Naive B cell (primary cell): ENCODE results near the gene SYDE2. TPM values are rescaled to one million over a fixed set of nuclear protein-coding genes. Genes with fewer than 3 reads are reported as not detected.
"Not testable (repeated sequence)": the region's sequence is repeated elsewhere in the genome, so short reads cannot be mapped to it uniquely, and the experiment has no call there.

Source experiments
- ATAC-seq, 2 donors: fragments of 150-1000 bp; cut with Tn5 transposase; 2 replicates each; pipeline ENCODE4 v1.10.0; 2021; ENCODE audit warnings: low read depth in 2 of 2, mild to moderate bottlenecking in 2 of 2, moderate library complexity in 2 of 2
- DNase-seq: peaks from one replicate; pipeline ENCODE4 v3.0.0; 2022
- H3K27ac Mint-ChIP-seq, 6 donors: one replicate each; pipeline ENCODE4 v1.8.0; 2020 to 2022; ENCODE audit warnings: mild to moderate bottlenecking in 6 of 6, mixed read lengths in 6 of 6, moderate library complexity in 5 of 6, inconsistent platforms in 2 of 6
- H3K27me3 Mint-ChIP-seq, 3 donors: one replicate each; pipeline ENCODE4 v1.8.0; 2021 to 2022; ENCODE audit warnings: mixed read lengths in 3 of 3, mild to moderate bottlenecking in 1 of 3
- H3K36me3 Mint-ChIP-seq, 2 donors: one replicate each; pipeline ENCODE4 v1.8.0; 2020 to 2022; ENCODE audit warnings: mixed read lengths in 2 of 2, inconsistent platforms in 1 of 2, mild to moderate bottlenecking in 1 of 2
- H3K4me1 Mint-ChIP-seq, 3 donors: one replicate each; pipeline ENCODE4 v1.8.0; 2020 to 2022; ENCODE audit warnings: mixed read lengths in 3 of 3, inconsistent platforms in 1 of 3, mild to moderate bottlenecking in 1 of 3, moderate library complexity in 1 of 3
- H3K4me3 Mint-ChIP-seq, 8 donors: one replicate each; pipeline ENCODE4 v1.8.0; 2020 to 2022; ENCODE audit warnings: mild to moderate bottlenecking in 8 of 8, mixed read lengths in 8 of 8, moderate library complexity in 8 of 8, inconsistent platforms in 2 of 8
- H3K9me3 Mint-ChIP-seq, 7 donors: one replicate each; pipeline ENCODE4 v1.8.0; 2020 to 2022; ENCODE audit warnings: mixed read lengths in 7 of 7, mild to moderate bottlenecking in 5 of 7, inconsistent platforms in 2 of 7, moderate library complexity in 1 of 7
- polyA plus RNA-seq, 6 donors: library from polyadenylated mRNA; unstranded; fragments of 300-500 nt; fragmentation: Illumina TruSeq; gene quantifications; one replicate each; pipeline ENCODE4 v1.2.3, GENCODE V29; 2021; ENCODE audit warnings: low read depth in 6 of 6

Gene SYDE2
- polyA plus RNA-seq, 6 donors from 2014 or later, result 0.18 to 0.70 (median 0.36) TPM; not detected in 1

GRCh38 chr1:85146298-85146971 lies 54.4 kb downstream of the SYDE2 start:
- not testable (repeated sequence) for H3K27ac Mint-ChIP-seq, H3K27me3 Mint-ChIP-seq, H3K4me3 Mint-ChIP-seq, DNase-seq, H3K9me3 Mint-ChIP-seq, ATAC-seq, H3K36me3 Mint-ChIP-seq, H3K4me1 Mint-ChIP-seq

- Mint-ChIP-seq H3K4me3 (no peak overlapping the region), H3K27ac (no peak overlapping the region), H3K36me3 (no peaks in the 10 kb centered on the region), H3K9me3 (no peaks in the 10 kb centered on the region), H3K4me1 (no peaks in the 10 kb centered on the region), H3K27me3 (peaks cover 3 to 11% (median 7%) of the 10 kb centered on the region in 3 donors)
- no peak for ATAC-seq
- DNase-seq, result no peak
These were observed 56.5 kb downstream of the SYDE2 start for GRCh38 chr1:85144351-85144750.

- H3K9me3 Mint-ChIP-seq, result no peaks in the 10 kb centered on the region
- peaks cover 3 to 11% (median 7%) of the 10 kb centered on the region in 3 donors for H3K27me3 Mint-ChIP-seq
- DNase-seq (no peak), ATAC-seq (no peak)
- H3K4me3 Mint-ChIP-seq, result no peak overlapping the region
- H3K36me3 Mint-ChIP-seq, result no peaks in the 10 kb centered on the region
- H3K4me1 Mint-ChIP-seq, result no peaks in the 10 kb centered on the region
- no peak overlapping the region for H3K27ac Mint-ChIP-seq
These were observed 58.1 kb downstream of the SYDE2 start for GRCh38 chr1:85142753-85143152.

- peaks cover 0 to 11% (median 7%) of the 10 kb centered on the region in 3 donors for H3K27me3 Mint-ChIP-seq
- not testable (repeated sequence) for H3K27ac Mint-ChIP-seq, H3K36me3 Mint-ChIP-seq, DNase-seq, H3K9me3 Mint-ChIP-seq, H3K4me1 Mint-ChIP-seq, ATAC-seq, H3K4me3 Mint-ChIP-seq
These were observed 62.4 kb downstream of the SYDE2 start for GRCh38 chr1:85138439-85138838.

GRCh38 chr1:85137660-85138059 lies 63.2 kb downstream of the SYDE2 start:
- no peaks in the 10 kb centered on the region for H3K4me1 Mint-ChIP-seq
- H3K9me3 Mint-ChIP-seq, result no peaks in the 10 kb centered on the region
- no peak overlapping the region for H3K27ac Mint-ChIP-seq
- DNase-seq, result no peak
- ATAC-seq, result no peak
- H3K4me3 Mint-ChIP-seq, result peak overlapping the region in 1 of 8 donors; percentile 35
- H3K27me3 Mint-ChIP-seq, result peaks cover 0 to 11% (median 7%) of the 10 kb centered on the region in 3 donors
- no peaks in the 10 kb centered on the region for H3K36me3 Mint-ChIP-seq

- no peak overlapping the region for H3K4me3 Mint-ChIP-seq
- no peaks in the 10 kb centered on the region for H3K9me3 Mint-ChIP-seq
- ATAC-seq, result no peak
- DNase-seq, result no peak
- H3K4me1 Mint-ChIP-seq, result no peaks in the 10 kb centered on the region
- no peak overlapping the region for H3K27ac Mint-ChIP-seq
- H3K36me3 Mint-ChIP-seq, result no peaks in the 10 kb centered on the region
- no peaks in the 10 kb centered on the region for H3K27me3 Mint-ChIP-seq
These were observed 65.4 kb downstream of the SYDE2 start for GRCh38 chr1:85135392-85135798.

- DNase-seq (no peak), ATAC-seq (no peak)
- peaks cover 0 to 1% (median 0%) of the 10 kb centered on the region in 3 donors for H3K27me3 Mint-ChIP-seq
- no peaks in the 10 kb centered on the region for H3K9me3 Mint-ChIP-seq
- H3K27ac Mint-ChIP-seq, result no peak overlapping the region
- H3K4me1 Mint-ChIP-seq, result no peaks in the 10 kb centered on the region
- no peak overlapping the region for H3K4me3 Mint-ChIP-seq
- H3K36me3 Mint-ChIP-seq, result no peaks in the 10 kb centered on the region
These were observed 66.0 kb downstream of the SYDE2 start for GRCh38 chr1:85134583-85135391.

- H3K4me1 Mint-ChIP-seq, result no peaks in the 10 kb centered on the region
- peaks cover 0 to 6% (median 0%) of the 10 kb centered on the region in 3 donors for H3K27me3 Mint-ChIP-seq
- no peak overlapping the region for H3K27ac Mint-ChIP-seq
- H3K9me3 Mint-ChIP-seq, result no peaks in the 10 kb centered on the region
- ATAC-seq (no peak), DNase-seq (no peak)
- H3K36me3 Mint-ChIP-seq, result no peaks in the 10 kb centered on the region
- no peak overlapping the region for H3K4me3 Mint-ChIP-seq
These were observed 67.2 kb downstream of the SYDE2 start for GRCh38 chr1:85133565-85134159.

- Mint-ChIP-seq H3K27me3 (peaks cover 0 to 12% (median 0%) of the 10 kb centered on the region in 3 donors), H3K9me3 (no peaks in the 10 kb centered on the region), H3K36me3 (no peaks in the 10 kb centered on the region), H3K4me1 (no peaks in the 10 kb centered on the region), H3K4me3 (peak overlapping the region in 1 of 8 donors; percentile 17), H3K27ac (peak overlapping the region in 1 of 6 donors; percentile 24)
- DNase-seq, result no peak
- no peak for ATAC-seq
These were observed 68.6 kb downstream of the SYDE2 start for GRCh38 chr1:85132078-85132720.

- peaks cover 0 to 12% (median 0%) of the 10 kb centered on the region in 3 donors for H3K27me3 Mint-ChIP-seq
These were observed 72.5 kb downstream of the SYDE2 start for GRCh38 chr1:85128316-85128715.

GRCh38 chr1:85125891-85126290 lies 74.9 kb downstream of the SYDE2 start:
- no peak overlapping the region for H3K27ac Mint-ChIP-seq
- ATAC-seq, result no peak
- no peaks in the 10 kb centered on the region for H3K4me1 Mint-ChIP-seq
- peaks cover 5 to 15% (median 7%) of the 10 kb centered on the region in 3 donors for H3K27me3 Mint-ChIP-seq
- no peaks in the 10 kb centered on the region for H3K36me3 Mint-ChIP-seq
- no peak overlapping the region for H3K4me3 Mint-ChIP-seq
- H3K9me3 Mint-ChIP-seq, result no peaks in the 10 kb centered on the region
- DNase-seq, result no peak

More at GRCh38 chr1:85128316-85128715, 72.5 kb downstream of the SYDE2 start:
- no peak for ATAC-seq
- DNase-seq, result no peak
- Mint-ChIP-seq H3K4me1 (no peaks in the 10 kb centered on the region), H3K4me3 (no peak overlapping the region), H3K9me3 (no peaks in the 10 kb centered on the region), H3K27ac (no peak overlapping the region), H3K36me3 (no peaks in the 10 kb centered on the region)

- no peak for DNase-seq
- H3K27ac Mint-ChIP-seq, result no peak overlapping the region
- H3K4me3 Mint-ChIP-seq, result no peak overlapping the region
- no peaks in the 10 kb centered on the region for H3K36me3 Mint-ChIP-seq
- peaks cover 16 to 23% (median 16%) of the 10 kb centered on the region in 3 donors for H3K27me3 Mint-ChIP-seq
- no peak for ATAC-seq
- H3K4me1 Mint-ChIP-seq, result no peaks in the 10 kb centered on the region
- H3K9me3 Mint-ChIP-seq, result no peaks in the 10 kb centered on the region
These were observed 76.7 kb downstream of the SYDE2 start for GRCh38 chr1:85124091-85124490.

GRCh38 chr1:85122169-85122568 lies 78.6 kb downstream of the SYDE2 start:
- no peak for DNase-seq
- no peak for ATAC-seq
- H3K4me3 Mint-ChIP-seq, result no peak overlapping the region
- H3K27me3 Mint-ChIP-seq, result peaks cover 16 to 23% (median 16%) of the 10 kb centered on the region in 3 donors
- no peaks in the 10 kb centered on the region for H3K9me3 Mint-ChIP-seq
- no peaks in the 10 kb centered on the region for H3K4me1 Mint-ChIP-seq
- H3K36me3 Mint-ChIP-seq, result no peaks in the 10 kb centered on the region
- H3K27ac Mint-ChIP-seq, result no peak overlapping the region
